Uterus (tissue), 4 donors: ENCODE results near the gene ASB1. TPM values are rescaled to one million over a fixed set of nuclear protein-coding genes. Genes with fewer than 3 reads are reported as not detected.

Experiments
- DNase-seq, 2 donors: peaks; one replicate each; pipeline ENCODE4 v3.0.0-alpha.2; 2019 to 2020
- H3K27ac ChIP-seq, 2 donors: fragments of 200-600 bp; sonication (generic); 1 replicate in 1 of 2; 2 replicates in 1 of 2; pipeline ENCODE4 v1.5.1; 2016 to 2018
- H3K27me3 ChIP-seq, 2 donors: fragments of 200-600 bp; sonication (generic); one replicate each; pipeline ENCODE4 v1.5.1; 2018 to 2019; ENCODE audit warnings: control low read depth in 1 of 2
- H3K36me3 ChIP-seq, 2 donors: fragments of 200-600 bp; sonication (generic); one replicate each; pipeline ENCODE4 v1.5.1; 2019; ENCODE audit warnings: control low read depth in 1 of 2
- H3K4me1 ChIP-seq, 2 donors: fragments of 200-600 bp; sonication (generic); one replicate each; pipeline ENCODE4 v1.5.1; 2018 to 2019; ENCODE audit warnings: control low read depth in 1 of 2
- H3K4me3 ChIP-seq, 2 donors: fragments of 200-600 bp; sonication (generic); 1 replicate in 1 of 2; 2 replicates in 1 of 2; pipeline ENCODE4 v1.5.1; 2018 to 2019; ENCODE audit warnings: mild to moderate bottlenecking in 1 of 2
- H3K9me3 ChIP-seq, 2 donors: fragments of 200-600 bp; sonication (generic); one replicate each; pipeline ENCODE4 v1.5.1; 2019; ENCODE audit warnings: control low read depth in 1 of 2
- CTCF ChIP-seq, 4 experiments: fragments of 200-600 bp in 2 of 4; fragments of 450-650 bp in 2 of 4; sonication (generic) in 2 of 4; IDR thresholded peaks; one replicate each; pipeline ENCODE4 v1.5.1; 2016 to 2019; ENCODE audit warnings: antibody characterized with exemption in 4 of 4, mild to moderate bottlenecking in 2 of 4, moderate library complexity in 1 of 4
- POLR2A ChIP-seq, 2 donors: fragments of 450-650 bp; IDR thresholded peaks; one replicate each; pipeline ENCODE4 v1.6.1; 2016; ENCODE audit warnings: antibody characterized with exemption in 2 of 2, mild to moderate bottlenecking in 1 of 2, moderate library complexity in 1 of 2
- intact Hi-C: fragments of 100-400 bp; cut with DNase I; formaldehyde crosslinking; loops from one replicate; pipeline ENCODE4 v1.15.1; 2023; ENCODE audit warnings: low total_unique reads
- total RNA-seq, 4 donors: library from RNA; depleted of rRNA in 3 of 4; stranded (reverse); fragments of >200 nt in 3 of 4; gene quantifications; one replicate each; pipeline versions ENCODE4 v1.1.0 to v1.2.4, GENCODE V29; 2014 to 2023
- donor health status: DM: yes; HTN: yes; CAD: no.

ASB1 gene
- total RNA-seq, 4 donors from 2014 or later = 4.9 to 40.5 (median 18.6) TPM

GRCh38 chr2:238461051-238461450 lies 34.3 kb downstream of the ASB1 start:
- no peaks in the 10 kb centered on the region for H3K9me3 ChIP-seq
- no peak overlapping the region for H3K27ac ChIP-seq
- no peaks in the 10 kb centered on the region for H3K4me1 ChIP-seq
- TF ChIP-seq POLR2A (IDR thresholded peaks at IDR 0.05) (no peak), CTCF (IDR thresholded peaks at IDR 0.05) (no peak)
- no peaks in the 10 kb centered on the region for H3K36me3 ChIP-seq
- no peak for DNase-seq
- no peaks in the 10 kb centered on the region for H3K27me3 ChIP-seq
- no peak overlapping the region for H3K4me3 ChIP-seq
- intact Hi-C loops = no loop called here

GRCh38 chr2:238461491-238461890 lies 34.8 kb downstream of the ASB1 start:
- intact Hi-C loops = no loop called here
- no peaks in the 10 kb centered on the region for H3K9me3 ChIP-seq
- no peak overlapping the region for H3K4me3 ChIP-seq
- H3K27me3 ChIP-seq = no peaks in the 10 kb centered on the region
- H3K27ac ChIP-seq = no peak overlapping the region
- TF ChIP-seq POLR2A (IDR thresholded peaks at IDR 0.05) (no peak), CTCF (IDR thresholded peaks at IDR 0.05) (no peak)
- no peak for DNase-seq
- no peaks in the 10 kb centered on the region for H3K36me3 ChIP-seq
- no peaks in the 10 kb centered on the region for H3K4me1 ChIP-seq

- Histone ChIP-seq H3K36me3 (no peaks in the 10 kb centered on the region), H3K4me3 (no peak overlapping the region), H3K9me3 (no peaks in the 10 kb centered on the region), H3K27me3 (no peaks in the 10 kb centered on the region), H3K27ac (no peak overlapping the region), H3K4me1 (no peaks in the 10 kb centered on the region)
- DNase-seq = no peak
- intact Hi-C loops = no loop called here
- no peak for TF ChIP-seq POLR2A (IDR thresholded peaks at IDR 0.05)
- TF ChIP-seq CTCF (IDR thresholded peaks at IDR 0.05) = no peak
Observed at GRCh38 chr2:238461916-238462315, 35.2 kb downstream of the ASB1 start.

- Histone ChIP-seq H3K27ac (no peak overlapping the region), H3K36me3 (no peaks in the 10 kb centered on the region), H3K27me3 (no peaks in the 10 kb centered on the region), H3K4me1 (no peaks in the 10 kb centered on the region), H3K4me3 (no peak overlapping the region), H3K9me3 (no peaks in the 10 kb centered on the region)
- intact Hi-C loops = no loop called here
- no peak for DNase-seq
- TF ChIP-seq POLR2A (IDR thresholded peaks at IDR 0.05) (no peak), CTCF (IDR thresholded peaks at IDR 0.05) (peak in 3 of 4 experiments; percentile 46 to 59 (median 53))
Observed at GRCh38 chr2:238462782-238463396, 36.2 kb downstream of the ASB1 start.

GRCh38 chr2:238464389-238464788 lies 37.7 kb downstream of the ASB1 start:
- Histone ChIP-seq H3K9me3 (no peaks in the 10 kb centered on the region), H3K4me1 (no peaks in the 10 kb centered on the region), H3K4me3 (no peak overlapping the region), H3K27ac (no peak overlapping the region), H3K36me3 (no peaks in the 10 kb centered on the region), H3K27me3 (no peaks in the 10 kb centered on the region)
- no peak for DNase-seq
- intact Hi-C loops = no loop called here
- no peak for TF ChIP-seq CTCF (IDR thresholded peaks at IDR 0.05)
- no peak for TF ChIP-seq POLR2A (IDR thresholded peaks at IDR 0.05)
